ENCODE results near the gene ADH1C.

ADH1C gene

GRCh38 chr4:99394896-99395295 is 42.4 kb upstream of the ADH1C start:
- Histone ChIP-seq H3K4me3 (ENCODE audit: low read length) (no peak overlapping the region), H3K36me3 (replicated peaks; ENCODE audit: low read depth, low read length) (no peaks in the 10 kb centered on the region), H4K20me1 (ENCODE audit: insufficient read depth, low read length) (no peaks in the 10 kb centered on the region), H2AFZ (ENCODE audit: low read depth, low read length) (no peak overlapping the region), H3K4me2 (ENCODE audit: low read length) (no peak overlapping the region), H3K9ac (ENCODE audit: low read length) (no peak overlapping the region), H3K27me3 (ENCODE audit: low read depth, low read length) (no peaks in the 10 kb centered on the region), H3K9me3 (ENCODE audit: insufficient read depth, low read length) (no peaks in the 10 kb centered on the region), H3K79me2 (ENCODE audit: low read length) (no peaks in the 10 kb centered on the region), H3K4me1 (ENCODE audit: low read length) (no peaks in the 10 kb centered on the region), H3K27ac (ENCODE audit: low read length) (no peak overlapping the region)
- TF ChIP-seq EZH2phosphoT487 (IDR thresholded peaks at IDR 0.05; ENCODE audit: low read depth) (no peak), CTCF (IDR thresholded peaks at IDR 0.05; ENCODE audit: low read depth, low read length) (no peak)

GRCh38 chr4:99390055-99390454 is 37.5 kb upstream of the ADH1C start:
- Histone ChIP-seq H3K27ac (ENCODE audit: low read length) (no peak overlapping the region), H3K4me3 (ENCODE audit: low read length) (no peak overlapping the region), H3K9me3 (ENCODE audit: insufficient read depth, low read length) (no peaks in the 10 kb centered on the region), H3K36me3 (replicated peaks; ENCODE audit: low read depth, low read length) (no peaks in the 10 kb centered on the region), H3K4me2 (ENCODE audit: low read length) (no peak overlapping the region), H2AFZ (ENCODE audit: low read depth, low read length) (no peak overlapping the region), H3K4me1 (ENCODE audit: low read length) (no peaks in the 10 kb centered on the region), H3K27me3 (ENCODE audit: low read depth, low read length) (no peaks in the 10 kb centered on the region), H3K9ac (ENCODE audit: low read length) (no peak overlapping the region), H3K79me2 (ENCODE audit: low read length) (no peaks in the 10 kb centered on the region), H4K20me1 (ENCODE audit: insufficient read depth, low read length) (no peaks in the 10 kb centered on the region)
- TF ChIP-seq EZH2phosphoT487 (IDR thresholded peaks at IDR 0.05; ENCODE audit: low read depth) (no peak), CTCF (IDR thresholded peaks at IDR 0.05; ENCODE audit: low read depth, low read length) (no peak)

- Histone ChIP-seq H3K27ac (ENCODE audit: low read length) (no peak overlapping the region), H2AFZ (ENCODE audit: low read depth, low read length) (no peak overlapping the region), H3K4me3 (ENCODE audit: low read length) (no peak overlapping the region), H3K79me2 (ENCODE audit: low read length) (no peaks in the 10 kb centered on the region), H3K9me3 (ENCODE audit: insufficient read depth, low read length) (no peaks in the 10 kb centered on the region), H3K4me1 (ENCODE audit: low read length) (no peaks in the 10 kb centered on the region), H3K9ac (ENCODE audit: low read length) (no peak overlapping the region), H4K20me1 (ENCODE audit: insufficient read depth, low read length) (no peaks in the 10 kb centered on the region), H3K4me2 (ENCODE audit: low read length) (no peak overlapping the region), H3K36me3 (replicated peaks; ENCODE audit: low read depth, low read length) (no peaks in the 10 kb centered on the region), H3K27me3 (ENCODE audit: low read depth, low read length) (no peaks in the 10 kb centered on the region)
- no peak for TF ChIP-seq CTCF (IDR thresholded peaks at IDR 0.05; ENCODE audit: low read depth, low read length)
Observed at GRCh38 chr4:99389606-99390005, 37.1 kb upstream of the ADH1C start.

- H2AFZ ChIP-seq (ENCODE audit: low read depth, low read length) = no peak overlapping the region
Observed at GRCh38 chr4:99383833-99384392, 31.4 kb upstream of the ADH1C start.

More at GRCh38 chr4:99383833-99384392, 31.4 kb upstream of the ADH1C start:
- no peaks in the 10 kb centered on the region for H3K9me3 ChIP-seq (ENCODE audit: insufficient read depth, low read length)
- no peaks in the 10 kb centered on the region for H4K20me1 ChIP-seq (ENCODE audit: insufficient read depth, low read length)
- H3K4me3 ChIP-seq (ENCODE audit: low read length) = no peak overlapping the region
- no peaks in the 10 kb centered on the region for H3K27me3 ChIP-seq (ENCODE audit: low read depth, low read length)
- H3K36me3 ChIP-seq (replicated peaks; ENCODE audit: low read depth, low read length) = no peaks in the 10 kb centered on the region
- TF ChIP-seq EZH2phosphoT487 (IDR thresholded peaks at IDR 0.05; ENCODE audit: low read depth) (no peak), CTCF (IDR thresholded peaks at IDR 0.05; ENCODE audit: low read depth, low read length) (no peak)
- H3K27ac ChIP-seq (ENCODE audit: low read length) = no peak overlapping the region
- no peak overlapping the region for H3K4me2 ChIP-seq (ENCODE audit: low read length)
- no peaks in the 10 kb centered on the region for H3K4me1 ChIP-seq (ENCODE audit: low read length)
- H3K9ac ChIP-seq (ENCODE audit: low read length) = no peak overlapping the region
- no peaks in the 10 kb centered on the region for H3K79me2 ChIP-seq (ENCODE audit: low read length)
